Upper lobe of left lung (tissue), 6 donors: ENCODE results near the gene TRIM60. TPM values are rescaled to one million over a fixed set of nuclear protein-coding genes. Genes with fewer than 3 reads are reported as not detected.
"Not testable (repeated sequence)": the region's sequence is repeated elsewhere in the genome, so short reads cannot be mapped to it uniquely, and the experiment has no call there.

Experiments
- ATAC-seq, 2 donors: fragments of 200-7000 bp; cut with Tn5 transposase; one replicate each; pipeline ENCODE4 v1.9.1; 2022; ENCODE audit warnings: mild to moderate bottlenecking in 2 of 2, moderate library complexity in 2 of 2; ENCODE audit not compliant: low FRiP score in 2 of 2
- DNase-seq, 2 donors: peaks; one replicate each; pipeline ENCODE4 v3.0.0-alpha.2; 2019 to 2020
- H3K27ac ChIP-seq, 4 donors: fragments of 200-600 bp; sonication (generic); one replicate each; pipeline ENCODE4 v1.5.1; 2016 to 2019
- H3K27me3 ChIP-seq, 4 donors: fragments of 200-600 bp; sonication (generic); one replicate each; pipeline ENCODE4 v1.5.1; 2017 to 2019
- H3K36me3 ChIP-seq, 4 donors: fragments of 200-600 bp; sonication (generic); one replicate each; pipeline ENCODE4 v1.5.1; 2016 to 2019
- H3K4me1 ChIP-seq, 4 donors: fragments of 200-600 bp; sonication (generic); one replicate each; pipeline ENCODE4 v1.5.1; 2018 to 2019
- H3K4me3 ChIP-seq, 4 donors: fragments of 200-600 bp; sonication (generic); one replicate each; pipeline ENCODE4 v1.5.1; 2017 to 2019; ENCODE audit warnings: mild to moderate bottlenecking in 2 of 4, moderate library complexity in 1 of 4
- H3K9me3 ChIP-seq, 4 donors: fragments of 200-600 bp; sonication (generic); one replicate each; pipeline ENCODE4 v1.5.1; 2018 to 2019
- EP300 ChIP-seq, 4 donors: sonication (generic); formaldehyde crosslinking; IDR thresholded peaks; one replicate each; pipeline ENCODE4 v1.5.1; 2017; ENCODE audit warnings: antibody characterized with exemption in 4 of 4, control low read depth in 2 of 4
- POLR2A ChIP-seq, 4 donors: fragments of 450-650 bp; IDR thresholded peaks; one replicate each; pipeline ENCODE4 v1.5.1; 2016 to 2017; ENCODE audit warnings: antibody characterized with exemption in 4 of 4, mild to moderate bottlenecking in 2 of 4
- POLR2AphosphoS5 ChIP-seq, 2 donors: sonication (generic); formaldehyde crosslinking; IDR thresholded peaks; one replicate each; pipeline ENCODE4 v1.5.1; 2017; ENCODE audit warnings: antibody characterized with exemption in 2 of 2
- WGBS, 2 donors: methylation state at CpG; one replicate each; pipeline ENCODE4 v1.1.5; 2017 to 2018; 5-methylcytosine and 5-hydroxymethylcytosine counted together
- total RNA-seq, 6 donors: library from RNA; depleted of rRNA in 4 of 6; stranded (reverse); fragments of >200 nt in 4 of 6; gene quantifications; one replicate each; pipeline versions ENCODE4 v1.1.0 to v1.2.1, GENCODE V29; 2016 to 2021
- TF ChIP-seq, protein P1 (sequence below), 6 experiments: fragments of 450-650 bp in 4 of 6; fragments of 200-600 bp in 2 of 6; sonication (generic) in 2 of 6; IDR thresholded peaks; one replicate each; pipeline ENCODE4 v1.5.1; 2016 to 2019; ENCODE audit warnings: antibody characterized with exemption in 6 of 6
- donor health status: DM: no; HTN: no; CAD: no; lungs with moderate emphysema.
- donor health status: DM: no; HTN: yes; CAD: no; lungs with severe emphysema.

The TRIM60 gene
- total RNA-seq, result not detected

DNA sequence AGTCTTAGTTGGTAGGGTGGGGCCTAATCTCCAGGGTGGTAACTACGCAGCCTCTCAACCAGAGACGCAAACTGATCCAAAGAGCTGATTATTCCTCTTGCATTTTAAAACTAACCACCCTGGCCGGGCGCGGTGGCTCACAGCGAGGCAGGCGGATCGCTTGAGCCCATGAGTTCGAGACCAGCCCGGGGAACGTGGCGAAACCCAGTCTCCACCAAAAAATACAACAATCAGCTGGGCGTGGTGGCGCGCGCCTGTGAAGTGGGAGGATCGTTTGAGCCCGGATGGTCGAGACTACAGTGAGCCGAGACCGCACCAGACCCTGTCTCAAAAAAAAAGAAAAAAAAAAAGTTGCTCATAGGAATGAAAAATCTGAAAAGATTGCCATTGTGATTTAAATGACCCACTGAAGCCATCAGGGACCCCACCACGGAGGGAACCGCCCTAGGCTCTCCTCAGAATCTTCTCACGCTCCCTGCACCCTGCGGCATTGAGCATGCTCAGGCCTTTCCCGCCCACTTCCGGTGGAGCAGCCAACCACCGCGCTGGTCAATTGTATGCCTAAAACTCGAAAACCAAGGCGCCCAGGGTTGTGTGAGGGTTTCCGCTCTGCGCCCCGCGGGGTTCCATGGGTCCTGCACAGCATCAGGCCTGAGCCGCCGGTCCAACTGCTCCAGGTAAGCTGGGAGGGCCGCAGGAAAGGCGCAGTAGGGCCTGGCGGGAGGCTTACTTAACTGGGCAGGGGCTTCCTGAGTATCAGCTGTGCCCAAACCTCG is at the start of gene TRIM60:
TSS of gene TRIM60 (plus strand) at position 564 of the 776 bp plus-strand sequence. CDS start 8,074 bp downstream, outside the sequence.
- Histone ChIP-seq H3K27me3 (no peaks in the 10 kb centered on the region), H3K9me3 (peaks cover 0 to 2% (median 0%) of the 10 kb centered on the region in 4 donors), H3K36me3 (no peaks in the 10 kb centered on the region), H3K4me1 (no peaks in the 10 kb centered on the region), H3K27ac (no peak within 1 kb of the TSS), H3K4me3 (no peak within 1 kb of the TSS)
- 95% methylated on average over 40 to 41 of the region's 41 CpGs for WGBS, 2 donors
- DNase-seq, result peak in 1 of 2 donors; percentile 74
- ATAC-seq, result peak in 1 of 2 donors; percentile 55
- TF ChIP-seq, protein P1, sequence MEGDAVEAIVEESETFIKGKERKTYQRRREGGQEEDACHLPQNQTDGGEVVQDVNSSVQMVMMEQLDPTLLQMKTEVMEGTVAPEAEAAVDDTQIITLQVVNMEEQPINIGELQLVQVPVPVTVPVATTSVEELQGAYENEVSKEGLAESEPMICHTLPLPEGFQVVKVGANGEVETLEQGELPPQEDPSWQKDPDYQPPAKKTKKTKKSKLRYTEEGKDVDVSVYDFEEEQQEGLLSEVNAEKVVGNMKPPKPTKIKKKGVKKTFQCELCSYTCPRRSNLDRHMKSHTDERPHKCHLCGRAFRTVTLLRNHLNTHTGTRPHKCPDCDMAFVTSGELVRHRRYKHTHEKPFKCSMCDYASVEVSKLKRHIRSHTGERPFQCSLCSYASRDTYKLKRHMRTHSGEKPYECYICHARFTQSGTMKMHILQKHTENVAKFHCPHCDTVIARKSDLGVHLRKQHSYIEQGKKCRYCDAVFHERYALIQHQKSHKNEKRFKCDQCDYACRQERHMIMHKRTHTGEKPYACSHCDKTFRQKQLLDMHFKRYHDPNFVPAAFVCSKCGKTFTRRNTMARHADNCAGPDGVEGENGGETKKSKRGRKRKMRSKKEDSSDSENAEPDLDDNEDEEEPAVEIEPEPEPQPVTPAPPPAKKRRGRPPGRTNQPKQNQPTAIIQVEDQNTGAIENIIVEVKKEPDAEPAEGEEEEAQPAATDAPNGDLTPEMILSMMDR (IDR thresholded peaks at IDR 0.05), result no peak

DNA sequence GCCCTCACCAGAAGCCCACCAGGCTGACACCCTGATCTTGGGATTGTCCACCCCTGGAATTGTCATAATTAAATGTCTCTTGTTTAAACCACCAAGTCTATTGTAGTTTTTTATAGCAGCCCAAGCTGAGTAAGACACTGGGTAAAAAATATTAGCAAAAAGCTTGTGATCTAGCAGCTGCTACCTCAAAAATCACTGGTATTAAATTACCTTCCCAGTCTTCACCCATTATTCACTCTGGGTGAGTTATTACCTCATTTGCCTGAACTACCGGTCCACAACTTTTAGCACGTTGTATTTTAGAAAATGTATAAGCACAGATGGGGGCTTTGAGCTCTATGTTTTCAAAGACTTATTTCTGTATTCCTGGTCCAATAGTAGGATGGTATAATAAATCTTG is 42.3 kb upstream of the TRIM60 start:
- H3K9me3 ChIP-seq, result no peaks in the 10 kb centered on the region
- WGBS, 2 donors, result 77 to 83% methylated on average over 2 of the region's 2 CpGs
- no peaks in the 10 kb centered on the region for H3K36me3 ChIP-seq
- ATAC-seq, result no peak
- H3K27me3 ChIP-seq, result no peaks in the 10 kb centered on the region
- H3K4me3 ChIP-seq, result no peak overlapping the region
- no peak for TF ChIP-seq POLR2A (IDR thresholded peaks at IDR 0.05)
- no peak for TF ChIP-seq POLR2AphosphoS5 (IDR thresholded peaks at IDR 0.05)
- no peak for DNase-seq
- H3K4me1 ChIP-seq, result no peaks in the 10 kb centered on the region
- H3K27ac ChIP-seq, result no peak overlapping the region

DNA sequence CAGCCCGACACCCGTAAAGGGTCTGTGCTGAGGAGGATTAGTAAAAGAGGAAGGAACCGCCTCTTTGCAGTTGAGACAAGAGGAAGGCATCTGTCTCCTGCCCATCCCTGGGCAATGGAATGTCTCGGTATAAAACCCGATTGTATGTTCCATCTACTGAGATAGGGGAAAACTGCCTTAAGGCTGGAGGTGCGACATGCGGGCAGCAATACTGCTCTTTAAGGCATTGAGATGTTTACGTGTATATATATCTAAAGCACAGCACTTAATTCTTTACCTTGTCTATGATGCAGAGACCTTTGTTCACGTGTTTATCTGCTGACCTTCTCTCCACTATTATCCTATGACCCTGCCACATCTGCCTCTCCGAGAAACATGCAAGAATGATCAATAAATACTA is 41.0 kb upstream of the TRIM60 start:
- H3K27ac ChIP-seq, DNase-seq, H3K4me3 ChIP-seq, H3K4me1 ChIP-seq, ATAC-seq, H3K27me3 ChIP-seq, H3K9me3 ChIP-seq, H3K36me3 ChIP-seq: not testable (repeated sequence)
- 71 to 80% methylated on average over 10 of the region's 10 CpGs for WGBS, 2 donors

DNA sequence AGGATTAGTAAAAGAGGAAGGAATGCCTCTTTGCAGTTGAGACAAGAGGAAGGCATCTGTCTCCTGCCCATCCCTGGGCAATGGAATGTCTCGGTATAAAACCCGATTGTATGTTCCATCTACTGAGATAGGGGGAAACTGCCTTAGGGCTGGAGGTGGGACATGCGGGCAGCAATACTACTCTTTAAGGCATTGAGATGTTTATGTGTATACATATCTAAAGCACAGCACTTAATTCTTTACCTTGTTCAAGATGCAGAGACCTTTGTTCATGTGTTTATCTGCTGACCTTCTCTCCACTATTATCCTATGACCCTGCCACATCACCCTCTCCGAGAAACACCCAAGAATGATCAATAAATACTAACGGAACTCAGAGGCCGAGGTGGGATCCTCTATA is 35.7 kb upstream of the TRIM60 start:
- not testable (repeated sequence) for H3K4me1 ChIP-seq, H3K9me3 ChIP-seq, H3K4me3 ChIP-seq, H3K27me3 ChIP-seq, H3K27ac ChIP-seq, DNase-seq, H3K36me3 ChIP-seq, ATAC-seq
- 88 to 89% methylated on average over 6 of the region's 6 CpGs for WGBS, 2 donors

DNA sequence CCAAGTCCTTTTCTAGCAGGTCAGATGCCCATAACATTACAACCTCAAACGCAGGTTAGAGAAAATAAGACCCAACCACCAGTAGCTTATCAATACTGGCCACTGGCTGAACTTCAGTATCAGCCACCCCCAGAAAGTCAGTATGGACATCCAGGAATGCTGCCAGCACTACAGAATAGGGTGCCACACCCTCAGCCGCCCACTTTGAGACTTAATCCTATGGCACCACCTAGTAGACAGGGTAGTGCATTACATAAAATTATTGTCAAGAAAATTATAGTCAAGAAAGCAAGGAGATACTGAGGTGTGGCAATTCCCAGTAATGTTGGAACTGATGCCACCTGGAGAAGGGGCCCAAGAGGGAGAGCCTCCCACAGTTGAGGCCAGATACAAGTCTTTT is 34.5 kb upstream of the TRIM60 start:
- Histone ChIP-seq H3K4me3 (no peak overlapping the region), H3K36me3 (no peaks in the 10 kb centered on the region), H3K4me1 (no peaks in the 10 kb centered on the region), H3K27me3 (no peaks in the 10 kb centered on the region), H3K27ac (no peak overlapping the region), H3K9me3 (no peaks in the 10 kb centered on the region)
- 80 to 87% methylated on average over 2 of the region's 2 CpGs for WGBS, 2 donors
- no peak for TF ChIP-seq POLR2AphosphoS5 (IDR thresholded peaks at IDR 0.05)
- ATAC-seq, result no peak
- DNase-seq, result no peak

DNA sequence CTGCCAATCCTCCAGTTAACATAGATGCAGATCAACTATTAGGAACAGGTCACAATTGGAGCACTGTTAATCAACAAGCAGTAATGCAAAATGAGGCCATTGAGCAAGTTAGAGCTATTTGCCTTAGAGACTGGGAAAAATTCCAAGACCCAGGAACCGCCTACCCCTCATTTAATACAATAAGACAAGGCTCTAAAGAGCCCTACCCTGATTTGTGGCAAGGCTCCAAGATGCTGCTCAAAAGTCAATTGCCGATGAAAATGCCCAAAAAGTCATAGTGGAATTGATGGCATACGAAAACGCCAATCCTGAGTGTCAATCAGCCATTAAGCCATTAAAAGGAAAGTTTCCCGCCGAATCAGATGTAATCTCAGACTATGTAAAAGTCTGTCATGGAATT is 33.9 kb upstream of the TRIM60 start:
- Histone ChIP-seq H3K4me3 (no peak overlapping the region), H3K9me3 (no peaks in the 10 kb centered on the region), H3K27ac (no peak overlapping the region), H3K36me3 (no peaks in the 10 kb centered on the region), H3K4me1 (no peaks in the 10 kb centered on the region), H3K27me3 (no peaks in the 10 kb centered on the region)
- no peak for ATAC-seq
- 68 to 78% methylated on average over 6 of the region's 6 CpGs for WGBS, 2 donors
- TF ChIP-seq POLR2A (IDR thresholded peaks at IDR 0.05) (no peak), EP300 (IDR thresholded peaks at IDR 0.05) (no peak), POLR2AphosphoS5 (IDR thresholded peaks at IDR 0.05) (no peak)
- TF ChIP-seq, protein P1 (IDR thresholded peaks at IDR 0.05), result no peak
- no peak for DNase-seq

DNA sequence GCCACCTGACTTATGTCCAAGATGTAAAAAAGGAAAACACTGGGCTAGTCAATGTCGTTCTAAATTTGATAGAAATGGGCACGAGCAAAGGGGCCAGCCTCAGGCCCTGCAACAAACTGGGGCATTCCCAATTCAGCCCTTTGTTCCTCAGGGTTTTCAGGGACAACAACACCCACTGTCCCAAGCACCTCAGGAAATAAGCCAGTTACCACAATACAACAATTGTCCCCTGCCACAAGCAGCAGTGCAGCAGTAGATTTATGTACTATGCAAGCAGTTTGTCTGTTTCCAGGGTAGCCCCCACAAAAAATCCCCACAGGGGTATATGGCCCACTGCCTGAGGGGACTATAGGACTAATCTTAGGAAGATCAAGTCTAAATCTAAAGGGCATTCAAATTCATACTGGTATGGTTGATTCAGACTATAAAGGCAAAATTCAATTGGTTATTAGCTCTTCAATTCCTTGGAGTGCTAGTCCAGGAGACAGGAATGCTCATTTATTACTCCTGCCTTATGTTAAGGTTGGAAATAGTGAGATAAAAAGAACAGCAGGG is 33.2 kb upstream of the TRIM60 start:
- H3K27ac ChIP-seq, H3K4me3 ChIP-seq, H3K36me3 ChIP-seq, H3K27me3 ChIP-seq, ATAC-seq, H3K9me3 ChIP-seq, DNase-seq, H3K4me1 ChIP-seq: not testable (repeated sequence)
- WGBS, 2 donors, result 75% methylated on average over 2 of the region's 2 CpGs

DNA sequence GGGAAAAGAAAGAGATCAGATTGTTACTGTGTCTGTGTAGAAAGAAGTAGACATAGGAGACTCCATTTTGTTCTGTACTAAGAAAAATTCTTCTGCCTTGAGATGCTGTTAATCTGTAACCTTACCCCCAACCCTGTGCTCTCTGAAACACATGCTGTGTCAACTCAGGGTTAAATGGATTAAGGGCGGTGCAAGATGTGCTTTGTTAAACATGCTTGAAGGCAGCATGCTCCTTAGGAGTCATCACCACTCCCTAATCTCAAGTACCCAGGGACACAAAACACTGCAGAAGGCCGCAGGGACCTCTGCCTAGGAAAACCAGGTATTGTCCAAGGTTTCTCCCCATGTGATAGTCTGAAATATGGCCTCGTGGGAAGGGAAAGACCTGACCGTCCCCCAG is 29.8 kb upstream of the TRIM60 start:
- H3K27me3 ChIP-seq, H3K4me3 ChIP-seq, H3K9me3 ChIP-seq, H3K4me1 ChIP-seq, H3K27ac ChIP-seq, DNase-seq, H3K36me3 ChIP-seq, ATAC-seq: not testable (repeated sequence)
- WGBS, 2 donors, result 38 to 47% methylated on average over 1 to 3 of the region's 4 CpGs
